NCI-H187 treated with DMSO at 0.1 percent for 48 hours (cell line): ENCODE results near the gene NAA20.
"Not testable (repeated sequence)": the region's sequence is repeated elsewhere in the genome, so short reads cannot be mapped to it uniquely, and the experiment has no call there.

Experiments
- DNase-seq: peaks from one replicate; lab custom pipeline; 2025; lab: John Stamatoyannopoulos, UW

Gene NAA20

GRCh38 chr20:19991854-19992253 is 25.3 kb upstream of the NAA20 start:
- DNase-seq, result no peak

GRCh38 chr20:19992996-19993908 is 23.9 kb upstream of the NAA20 start:
- DNase-seq, result no peak

- DNase-seq, result no peak
Measured at GRCh38 chr20:19993958-19994669, 23.0 kb upstream of the NAA20 start.

- no peak for DNase-seq
Measured at GRCh38 chr20:19995220-19995863, 21.8 kb upstream of the NAA20 start.

GRCh38 chr20:19996222-19996621 is 20.9 kb upstream of the NAA20 start:
- DNase-seq, result no peak

GRCh38 chr20:19996917-19997316 is 20.2 kb upstream of the NAA20 start:
- no peak for DNase-seq

- no peak for DNase-seq
Measured at GRCh38 chr20:19998990-19999705, 18.0 kb upstream of the NAA20 start.

GRCh38 chr20:20000211-20000968 is 16.8 kb upstream of the NAA20 start:
- no peak for DNase-seq

- DNase-seq, result no peak
Measured at GRCh38 chr20:20002101-20002998, 14.8 kb upstream of the NAA20 start.

GRCh38 chr20:20003031-20003954 is 13.9 kb upstream of the NAA20 start:
- DNase-seq, result peak; percentile 14

- not testable (repeated sequence) for DNase-seq
Measured at GRCh38 chr20:20003955-20004322, 13.2 kb upstream of the NAA20 start.

GRCh38 chr20:20005342-20005741 is 11.8 kb upstream of the NAA20 start:
- DNase-seq, result no peak

GRCh38 chr20:20009784-20010253 is 7.3 kb upstream of the NAA20 start:
- no peak for DNase-seq

- no peak for DNase-seq
Measured at GRCh38 chr20:20010639-20011500, 6.3 kb upstream of the NAA20 start.

- DNase-seq, result no peak
Measured at GRCh38 chr20:20012541-20012940, 4.6 kb upstream of the NAA20 start.

GRCh38 chr20:20014659-20015058 is 2.5 kb upstream of the NAA20 start:
- DNase-seq, result no peak

GRCh38 chr20:20017844-20018185 is 653 bp downstream of the NAA20 start:
- DNase-seq, result no peak

- no peak for DNase-seq
Measured at GRCh38 chr20:20018366-20018765, 1.2 kb downstream of the NAA20 start.
